Adrenal gland (tissue), 12 donors: ENCODE results near the gene MAST4. TPM values are rescaled to one million over a fixed set of nuclear protein-coding genes. Genes with fewer than 3 reads are reported as not detected.

Experiments used
- DNase-seq, 7 donors: peaks; one replicate each; pipeline ENCODE4 v3.0.0-alpha.2; 2019 to 2020
- H3K27ac ChIP-seq, 5 donors: fragments of 200-600 bp; sonication (generic) in 4 of 5; 1 replicate in 3 of 5; 2 replicates in 2 of 5; pipeline versions ENCODE4 v1.5.1 to v1.8.0; 2016 to 2020; ENCODE audit warnings: mild to moderate bottlenecking in 1 of 5
- H3K27me3 ChIP-seq: fragments of 200-600 bp; 2 replicates; pipeline ENCODE4 v1.8.0; 2021
- H3K36me3 ChIP-seq, 2 donors: fragments of 200-600 bp; replicated peaks in 1 of 2; 1 replicate in 1 of 2; 2 replicates in 1 of 2; pipeline versions ENCODE4 v1.5.1 to v1.8.0; 2018 to 2022
- H3K4me1 ChIP-seq, 2 donors: fragments of 200-600 bp; replicated peaks in 1 of 2; 1 replicate in 1 of 2; 2 replicates in 1 of 2; pipeline versions ENCODE4 v1.5.1 to v1.8.0; 2018 to 2021
- H3K4me3 ChIP-seq, 4 donors: fragments of 200-600 bp; sonication (generic) in 3 of 4; one replicate each; pipeline ENCODE4 v1.5.1; 2016 to 2018
- H3K9me3 ChIP-seq, 3 donors: fragments of 200-600 bp; sonication (generic) in 1 of 3; replicated peaks in 1 of 3; 1 replicate in 2 of 3; 2 replicates in 1 of 3; pipeline versions ENCODE4 v1.5.1 to v1.8.0; 2016 to 2021
- POLR2A ChIP-seq, 2 donors: fragments of 450-650 bp; IDR thresholded peaks; one replicate each; pipeline ENCODE4 v1.6.1; 2017; ENCODE audit warnings: antibody characterized with exemption in 2 of 2, mild to moderate bottlenecking in 2 of 2, moderate library complexity in 1 of 2
- WGBS, 4 donors: extraction: QIAGEN DNeasy Blood & Tissue Kit in 2 of 4; methylation state at CpG; one replicate each; pipeline versions ENCODE4 v1.1.5 to v1.1.7; 2013 to 2017; 5-methylcytosine and 5-hydroxymethylcytosine counted together
- intact Hi-C, 2 donors: fragments of 100-400 bp; cut with DNase I; formaldehyde crosslinking; loops; one replicate each; pipeline versions ENCODE4 v1.14.1 to v1.15.0; 2022 to 2023
- polyA plus RNA-seq, 3 donors: library from polyadenylated mRNA; stranded (reverse); fragments of 200-250 nt in 2 of 3; fragments of 350-450 nt in 1 of 3; fragmentation: Illumina TruSeq in 1 of 3; extraction: RNeasy Lipid Tissue Mini Kit (QIAGEN cat#74804) in 1 of 3; gene quantifications; one replicate each; pipeline ENCODE4 v1.2.3, GENCODE V29; 2013 to 2014
- total RNA-seq, 9 donors: library from RNA; depleted of rRNA in 4 of 9; stranded (reverse); fragments of >200 nt in 4 of 9; fragments of 120-200 nt in 1 of 9; fragmentation: NEBNext Ultra II Directional in 1 of 9; extraction: Animal tissue kit (Norgen Biotek cat#: 25700) in 1 of 9; gene quantifications; one replicate each; pipeline versions ENCODE4 v1.1.0 to v1.2.4, GENCODE V29; 2013 to 2023
- TF ChIP-seq, protein P1 (sequence below), 6 experiments: fragments of 450-650 bp in 4 of 6; fragments of 200-600 bp in 2 of 6; sonication (generic) in 1 of 6; IDR thresholded peaks; 1 replicate in 5 of 6; 2 replicates in 1 of 6; pipeline versions ENCODE4 v1.5.1 to v1.8.0; 2016 to 2021; ENCODE audit warnings: antibody characterized with exemption in 6 of 6, mild to moderate bottlenecking in 2 of 6, moderate library complexity in 1 of 6
- donor health status: healthy with polysubstance abuse.
- donor health status: Bipolar disorder and iron deficiency.
- donor health status: DM: yes; HTN: yes; CAD: no.
- donor health status: DM: no; HTN: no; CAD: no.
- donor health status: DM: no; HTN: no; CAD: no.
- donor health status: DM: yes; HTN: yes; CAD: no.

MAST4 gene
- total and polyA plus RNA-seq, 12 donors: 12.3 to 95.0 (median 42.8) TPM

DNA sequence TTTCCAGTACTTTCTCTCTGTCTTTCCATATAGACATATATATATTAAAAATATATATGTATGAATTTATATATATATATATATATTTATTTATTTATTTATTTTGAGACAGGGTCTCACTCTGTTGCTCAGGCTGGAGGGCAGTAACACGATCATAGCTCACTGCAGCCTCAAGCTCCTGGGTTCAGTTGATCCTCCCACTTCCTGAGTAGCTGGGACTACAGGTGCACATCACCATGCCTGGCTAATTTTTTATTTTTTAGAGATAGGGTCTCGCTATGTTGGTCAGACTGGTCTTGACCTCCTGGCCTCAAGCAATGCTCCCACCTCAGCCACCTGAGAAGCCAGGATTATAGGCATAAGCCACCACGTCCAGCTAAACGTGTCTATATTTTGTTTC lies 390.3 kb downstream of the MAST4 start:
- Histone ChIP-seq H3K4me1 (peaks cover 0 to 6% of the 10 kb centered on the region in 2 donors), H3K4me3 (no peak overlapping the region), H3K9me3 (no peaks in the 10 kb centered on the region), H3K27ac (no peak overlapping the region), H3K36me3 (no peaks in the 10 kb centered on the region), H3K27me3 (no peaks in the 10 kb centered on the region)
- DNase-seq: no peak
- TF ChIP-seq, protein P1, sequence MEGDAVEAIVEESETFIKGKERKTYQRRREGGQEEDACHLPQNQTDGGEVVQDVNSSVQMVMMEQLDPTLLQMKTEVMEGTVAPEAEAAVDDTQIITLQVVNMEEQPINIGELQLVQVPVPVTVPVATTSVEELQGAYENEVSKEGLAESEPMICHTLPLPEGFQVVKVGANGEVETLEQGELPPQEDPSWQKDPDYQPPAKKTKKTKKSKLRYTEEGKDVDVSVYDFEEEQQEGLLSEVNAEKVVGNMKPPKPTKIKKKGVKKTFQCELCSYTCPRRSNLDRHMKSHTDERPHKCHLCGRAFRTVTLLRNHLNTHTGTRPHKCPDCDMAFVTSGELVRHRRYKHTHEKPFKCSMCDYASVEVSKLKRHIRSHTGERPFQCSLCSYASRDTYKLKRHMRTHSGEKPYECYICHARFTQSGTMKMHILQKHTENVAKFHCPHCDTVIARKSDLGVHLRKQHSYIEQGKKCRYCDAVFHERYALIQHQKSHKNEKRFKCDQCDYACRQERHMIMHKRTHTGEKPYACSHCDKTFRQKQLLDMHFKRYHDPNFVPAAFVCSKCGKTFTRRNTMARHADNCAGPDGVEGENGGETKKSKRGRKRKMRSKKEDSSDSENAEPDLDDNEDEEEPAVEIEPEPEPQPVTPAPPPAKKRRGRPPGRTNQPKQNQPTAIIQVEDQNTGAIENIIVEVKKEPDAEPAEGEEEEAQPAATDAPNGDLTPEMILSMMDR (IDR thresholded peaks at IDR 0.05): no peak
- TF ChIP-seq POLR2A (IDR thresholded peaks at IDR 0.05): no peak
- intact Hi-C loops: loop anchor here in 1 of 2 donors (5.0 kb wide), 1 partner anchor 166 kb away; no protein-coding TSS in a partner anchor
- WGBS, 4 donors: 85 to 95% (median 90%) methylated on average over 4 of the region's 4 CpGs

DNA sequence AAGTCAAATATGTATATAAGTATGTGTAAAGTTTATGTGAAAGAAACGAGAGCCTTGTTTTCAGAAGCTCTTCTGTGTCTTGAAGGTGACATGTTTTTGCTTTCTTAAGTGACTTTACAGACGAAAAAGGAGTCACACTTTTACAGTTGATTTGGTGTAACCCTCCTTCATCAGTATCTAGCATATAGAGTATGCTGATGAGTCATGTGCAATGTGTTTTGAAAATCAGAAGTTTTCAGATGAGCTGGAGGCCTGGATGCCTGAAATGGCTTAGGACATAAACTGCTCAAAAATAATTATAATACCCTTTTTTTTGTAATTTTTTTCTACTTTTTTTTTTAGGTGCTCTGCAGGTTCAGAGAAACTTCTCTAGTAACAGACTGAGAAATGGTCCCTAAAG lies 390.9 kb downstream of the MAST4 start:
- intact Hi-C loops: loop anchor here in 1 of 2 donors (5.0 kb wide), 1 partner anchor 165 kb away; no protein-coding TSS in a partner anchor

DNA sequence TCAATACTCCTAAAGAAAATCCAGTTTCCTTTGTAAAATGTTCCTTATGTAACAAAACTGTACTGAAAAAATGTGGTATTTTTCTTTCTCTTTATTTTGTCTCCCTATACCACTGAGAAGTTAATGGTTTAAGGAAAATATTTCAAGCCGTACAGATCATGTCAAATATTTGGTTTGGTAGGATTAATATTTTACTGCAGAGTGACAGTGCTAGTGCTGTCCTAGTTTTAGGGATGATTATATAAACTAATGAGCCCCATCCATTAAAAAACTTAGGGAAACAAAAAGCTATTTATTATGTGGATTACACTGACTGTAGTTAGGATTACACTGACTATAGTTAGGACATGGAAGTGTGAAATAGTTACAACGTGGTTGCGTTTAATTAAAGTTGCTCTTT lies 391.3 kb downstream of the MAST4 start:
- WGBS, 4 donors: 77 to 80% (median 79%) methylated on average over 3 of the region's 3 CpGs

More for the DNA sequence above, 390.9 kb downstream of the MAST4 start:
- H3K36me3 ChIP-seq: no peaks in the 10 kb centered on the region
- no peaks in the 10 kb centered on the region for H3K9me3 ChIP-seq
- H3K27me3 ChIP-seq: no peaks in the 10 kb centered on the region
- no peak for DNase-seq
- TF ChIP-seq, protein P1 (IDR thresholded peaks at IDR 0.05): no peak
- TF ChIP-seq POLR2A (IDR thresholded peaks at IDR 0.05): no peak
- H3K4me3 ChIP-seq: no peak overlapping the region
- no peak overlapping the region for H3K27ac ChIP-seq
- 81 to 86% (median 84%) methylated on average over 2 of the region's 2 CpGs for WGBS, 4 donors
- H3K4me1 ChIP-seq: peaks cover 0 to under 1% of the 10 kb centered on the region in 2 donors

DNA sequence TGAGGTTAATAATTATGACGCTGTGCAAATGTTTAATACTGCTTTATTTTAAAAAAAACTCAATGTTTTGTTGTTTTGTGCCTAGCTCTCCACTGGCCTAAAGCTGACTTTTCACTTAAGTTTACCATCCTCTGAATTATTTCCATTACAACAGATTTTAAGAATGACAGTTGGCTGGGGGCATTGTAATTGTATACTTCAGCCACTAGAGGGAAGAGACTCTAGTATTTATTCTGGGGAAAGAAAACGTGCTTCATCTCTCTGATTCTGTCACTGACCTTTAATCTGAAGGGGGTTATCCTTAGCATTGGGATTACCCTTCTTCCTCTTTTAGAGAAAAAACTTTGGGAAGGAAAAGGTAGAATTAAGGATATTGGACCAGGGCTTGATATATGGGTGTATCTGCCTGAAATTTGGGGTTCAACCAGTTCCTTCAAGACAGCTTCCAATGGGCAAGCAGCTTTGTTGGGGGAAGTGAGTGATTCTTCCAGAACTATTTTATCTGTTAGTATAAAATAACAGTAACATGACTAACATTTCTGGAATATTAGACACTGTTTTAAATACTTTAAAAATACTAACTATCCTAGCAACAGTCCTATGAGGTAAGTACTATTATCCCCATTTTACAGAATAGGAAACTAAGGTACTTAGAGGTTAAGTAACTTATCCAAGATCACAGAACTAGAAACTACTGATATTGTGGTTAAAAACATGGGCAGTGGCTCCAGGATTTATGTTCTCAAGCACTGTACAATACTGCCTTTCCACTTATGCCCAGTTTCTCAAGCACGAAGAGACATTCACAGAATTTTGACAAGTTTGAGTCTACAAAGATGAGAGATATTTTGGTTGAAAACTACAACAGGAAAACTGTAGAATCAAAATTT lies 392.0 kb downstream of the MAST4 start:
- DNase-seq: no peak
- Histone ChIP-seq H3K27ac (no peak overlapping the region), H3K27me3 (no peaks in the 10 kb centered on the region), H3K4me3 (no peak overlapping the region), H3K9me3 (no peaks in the 10 kb centered on the region), H3K36me3 (no peaks in the 10 kb centered on the region), H3K4me1 (no peaks in the 10 kb centered on the region)
- 54 to 61% (median 59%) methylated on average over 3 of the region's 3 CpGs for WGBS, 4 donors
- intact Hi-C loops: loop anchor here in 1 of 2 donors (5.0 kb wide), 1 partner anchor 164 kb away; no protein-coding TSS in a partner anchor
- TF ChIP-seq, protein P1 (IDR thresholded peaks at IDR 0.05): peak; percentile 71 to 88 (median 82)
- TF ChIP-seq POLR2A (IDR thresholded peaks at IDR 0.05): no peak

More for the DNA sequence above, 391.3 kb downstream of the MAST4 start:
- Histone ChIP-seq H3K9me3 (no peaks in the 10 kb centered on the region), H3K4me3 (no peak overlapping the region), H3K27ac (no peak overlapping the region), H3K4me1 (no peaks in the 10 kb centered on the region), H3K36me3 (no peaks in the 10 kb centered on the region), H3K27me3 (no peaks in the 10 kb centered on the region)
- TF ChIP-seq, protein P1 (IDR thresholded peaks at IDR 0.05): no peak
- TF ChIP-seq POLR2A (IDR thresholded peaks at IDR 0.05): no peak
- no peak for DNase-seq
- intact Hi-C loops: loop anchor here in 1 of 2 donors (5.0 kb wide), 1 partner anchor 165 kb away; no protein-coding TSS in a partner anchor
